ENCODE measurements around the gene CHD1L. TPM values are rescaled to one million over a fixed set of nuclear protein-coding genes. Genes with fewer than 3 reads are reported as not detected.

The CHD1L gene
- total RNA-seq, 1 donor from 2014 or later = 118 TPM

- Mint-ChIP-seq H3K27me3 (ENCODE audit: insufficient read depth, low read depth) (peaks cover 2% of the 10 kb centered on the region), H3K4me1 (peaks cover 23% of the 10 kb centered on the region), H3K9me3 (peaks cover 23% of the 10 kb centered on the region), H3K4me3 (no peak overlapping the region), H3K27ac (no peak overlapping the region), H3K36me3 (peaks cover 23% of the 10 kb centered on the region)
- Histone ChIP-seq H3K27me3 (peaks cover 9% of the 10 kb centered on the region), H3K4me2 (no peak overlapping the region), H3K9ac (no peak overlapping the region), H3K79me2 (ENCODE audit: low read depth) (peaks cover 77% of the 10 kb centered on the region), H3K9me3 (ENCODE audit: low read depth) (no peaks in the 10 kb centered on the region), H3K36me3 (peaks cover 8% of the 10 kb centered on the region), H3K4me1 (peaks cover 33% of the 10 kb centered on the region), H3K27ac (no peak overlapping the region), H2AFZ (replicated peaks) (no peak overlapping the region), H4K20me1 (ENCODE audit: low read depth) (peaks cover 24% of the 10 kb centered on the region), H3F3A (ENCODE audit: low read depth) (peaks cover 19% of the 10 kb centered on the region), H3K4me3 (no peak overlapping the region)
- DNase-seq (ENCODE audit: low spot score) = no peak
- TF ChIP-seq, protein P1, sequence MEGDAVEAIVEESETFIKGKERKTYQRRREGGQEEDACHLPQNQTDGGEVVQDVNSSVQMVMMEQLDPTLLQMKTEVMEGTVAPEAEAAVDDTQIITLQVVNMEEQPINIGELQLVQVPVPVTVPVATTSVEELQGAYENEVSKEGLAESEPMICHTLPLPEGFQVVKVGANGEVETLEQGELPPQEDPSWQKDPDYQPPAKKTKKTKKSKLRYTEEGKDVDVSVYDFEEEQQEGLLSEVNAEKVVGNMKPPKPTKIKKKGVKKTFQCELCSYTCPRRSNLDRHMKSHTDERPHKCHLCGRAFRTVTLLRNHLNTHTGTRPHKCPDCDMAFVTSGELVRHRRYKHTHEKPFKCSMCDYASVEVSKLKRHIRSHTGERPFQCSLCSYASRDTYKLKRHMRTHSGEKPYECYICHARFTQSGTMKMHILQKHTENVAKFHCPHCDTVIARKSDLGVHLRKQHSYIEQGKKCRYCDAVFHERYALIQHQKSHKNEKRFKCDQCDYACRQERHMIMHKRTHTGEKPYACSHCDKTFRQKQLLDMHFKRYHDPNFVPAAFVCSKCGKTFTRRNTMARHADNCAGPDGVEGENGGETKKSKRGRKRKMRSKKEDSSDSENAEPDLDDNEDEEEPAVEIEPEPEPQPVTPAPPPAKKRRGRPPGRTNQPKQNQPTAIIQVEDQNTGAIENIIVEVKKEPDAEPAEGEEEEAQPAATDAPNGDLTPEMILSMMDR (IDR thresholded peaks at IDR 0.05) = no peak
- no peak for TF ChIP-seq EZH2phosphoT487 (IDR thresholded peaks at IDR 0.05)
- no peak for TF ChIP-seq EZH2 (IDR thresholded peaks at IDR 0.05)
Measured at GRCh38 chr1:147245586-147246021, 3.1 kb downstream of the CHD1L start.

- TF ChIP-seq EZH2phosphoT487 (IDR thresholded peaks at IDR 0.05) = no peak
- TF ChIP-seq EZH2 (IDR thresholded peaks at IDR 0.05) = no peak
- TF ChIP-seq, protein P1 (IDR thresholded peaks at IDR 0.05) = no peak
- peaks cover 29% of the 10 kb centered on the region for H4K20me1 ChIP-seq (ENCODE audit: low read depth)
- DNase-seq (ENCODE audit: low spot score) = no peak
Measured at GRCh38 chr1:147246044-147246690, 3.7 kb downstream of the CHD1L start.

DNA sequence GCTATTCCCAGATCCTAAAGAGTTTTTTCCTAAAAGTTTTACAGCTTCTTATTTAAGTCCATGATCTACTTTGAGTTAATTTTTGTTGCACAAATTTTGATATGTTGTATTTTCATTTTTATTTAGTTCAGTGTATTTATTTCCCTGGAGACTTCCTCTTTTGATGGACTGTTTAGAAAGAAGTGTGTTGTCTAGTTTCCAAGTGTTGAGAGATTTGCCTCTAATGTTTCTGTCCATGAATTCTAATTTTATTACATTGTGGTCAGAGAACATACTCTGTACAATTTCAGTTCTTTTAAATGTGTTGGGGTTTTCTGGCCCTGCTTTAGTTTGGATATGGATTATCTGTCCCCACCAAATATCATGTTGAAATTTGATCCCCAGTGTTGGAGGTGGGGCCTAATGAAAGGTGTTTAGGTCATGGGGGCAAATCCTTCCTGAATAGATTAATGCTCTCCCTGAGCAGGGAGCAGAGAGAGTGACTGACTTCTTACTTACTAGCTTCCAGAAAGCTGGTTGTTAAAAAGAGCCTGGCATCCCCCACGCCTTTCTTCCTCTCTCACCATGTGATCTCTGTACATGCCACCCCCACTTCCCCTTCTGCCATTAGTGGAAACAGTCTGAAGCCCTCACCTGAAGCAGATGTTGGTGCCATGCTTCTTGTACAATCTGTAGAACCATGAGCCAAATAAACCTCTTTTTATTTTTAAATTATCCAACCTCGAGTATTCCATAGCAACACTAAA, 4.6 kb downstream of the CHD1L start:
- Histone ChIP-seq H2AFZ (replicated peaks) (no peak overlapping the region), H3K4me2 (peak overlapping the region; percentile 69), H3K9ac (no peak overlapping the region), H3K9me3 (ENCODE audit: low read depth) (no peaks in the 10 kb centered on the region), H4K20me1 (ENCODE audit: low read depth) (peaks cover 38% of the 10 kb centered on the region), H3K27ac (no peak overlapping the region), H3K4me3 (peak overlapping the region; percentile 8), H3K4me1 (peaks cover 33% of the 10 kb centered on the region), H3K36me3 (peaks cover 8% of the 10 kb centered on the region), H3K27me3 (peaks cover under 1% of the 10 kb centered on the region), H3F3A (ENCODE audit: low read depth) (peaks cover 19% of the 10 kb centered on the region), H3K79me2 (ENCODE audit: low read depth) (peaks cover 91% of the 10 kb centered on the region)
- Mint-ChIP-seq H3K9me3 (peaks cover 28% of the 10 kb centered on the region), H3K27ac (no peak overlapping the region), H3K36me3 (peaks cover 23% of the 10 kb centered on the region), H3K27me3 (ENCODE audit: insufficient read depth, low read depth) (peaks cover 2% of the 10 kb centered on the region), H3K4me1 (peaks cover 23% of the 10 kb centered on the region), H3K4me3 (no peak overlapping the region)
- TF ChIP-seq EZH2 (IDR thresholded peaks at IDR 0.05) = no peak
- TF ChIP-seq EZH2phosphoT487 (IDR thresholded peaks at IDR 0.05) = no peak
- TF ChIP-seq, protein P1 (IDR thresholded peaks at IDR 0.05) = no peak
- DNase-seq (ENCODE audit: low spot score) = peak; percentile 36

More at GRCh38 chr1:147246044-147246690, 3.7 kb downstream of the CHD1L start:
- H3K4me3 Mint-ChIP-seq = no peak overlapping the region
- Histone ChIP-seq H2AFZ (replicated peaks) (no peak overlapping the region), H3K9ac (no peak overlapping the region), H3K27me3 (peaks cover 9% of the 10 kb centered on the region), H3K79me2 (ENCODE audit: low read depth) (peaks cover 82% of the 10 kb centered on the region), H3K4me2 (no peak overlapping the region), H3K36me3 (peaks cover 8% of the 10 kb centered on the region), H3K27ac (no peak overlapping the region), H3K4me1 (peaks cover 33% of the 10 kb centered on the region), H3F3A (ENCODE audit: low read depth) (peaks cover 19% of the 10 kb centered on the region), H3K9me3 (ENCODE audit: low read depth) (no peaks in the 10 kb centered on the region), H3K4me3 (no peak overlapping the region)
- H3K4me1 Mint-ChIP-seq = peaks cover 23% of the 10 kb centered on the region
- H3K27ac Mint-ChIP-seq = no peak overlapping the region
- peaks cover 2% of the 10 kb centered on the region for H3K27me3 Mint-ChIP-seq (ENCODE audit: insufficient read depth, low read depth)
- peaks cover 23% of the 10 kb centered on the region for H3K36me3 Mint-ChIP-seq
- H3K9me3 Mint-ChIP-seq = peaks cover 27% of the 10 kb centered on the region
